GM12878 (cell line): Measurements from ENCODE around the gene FCER2.

Experiments
- YY1 ChIP-seq: IDR thresholded peaks from 2 replicates; pipeline ENCODE4 v1.6.1; 2011; ENCODE audit warnings: low read depth, mild to moderate bottlenecking, low read length
- TF ChIP-seq, protein P1 (sequence below): IDR thresholded peaks from 2 replicates; pipeline ENCODE4 v1.6.1; 2012; ENCODE audit warnings: low read depth, low read length, improper control_type of control experiment
- TF ChIP-seq, protein P2 (sequence below), 3 experiments: IDR thresholded peaks in 2 of 3; conservative IDR thresholded peaks in 1 of 3; 2 replicates each; pipeline ENCODE4 v1.5.1; 2011; ENCODE audit warnings: low read depth in 3 of 3, low read length in 3 of 3, mild to moderate bottlenecking in 3 of 3, control low read depth in 2 of 3, moderate library complexity in 2 of 3, inconsistent platforms in 1 of 3, mixed read lengths in 1 of 3; ENCODE audit not compliant: control insufficient read depth in 2 of 3, insufficient read depth in 1 of 3; ENCODE audit errors: extremely low read depth in 1 of 3

- TF ChIP-seq, protein P1, sequence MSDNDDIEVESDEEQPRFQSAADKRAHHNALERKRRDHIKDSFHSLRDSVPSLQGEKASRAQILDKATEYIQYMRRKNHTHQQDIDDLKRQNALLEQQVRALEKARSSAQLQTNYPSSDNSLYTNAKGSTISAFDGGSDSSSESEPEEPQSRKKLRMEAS, result no peak
- TF ChIP-seq, protein P2, sequence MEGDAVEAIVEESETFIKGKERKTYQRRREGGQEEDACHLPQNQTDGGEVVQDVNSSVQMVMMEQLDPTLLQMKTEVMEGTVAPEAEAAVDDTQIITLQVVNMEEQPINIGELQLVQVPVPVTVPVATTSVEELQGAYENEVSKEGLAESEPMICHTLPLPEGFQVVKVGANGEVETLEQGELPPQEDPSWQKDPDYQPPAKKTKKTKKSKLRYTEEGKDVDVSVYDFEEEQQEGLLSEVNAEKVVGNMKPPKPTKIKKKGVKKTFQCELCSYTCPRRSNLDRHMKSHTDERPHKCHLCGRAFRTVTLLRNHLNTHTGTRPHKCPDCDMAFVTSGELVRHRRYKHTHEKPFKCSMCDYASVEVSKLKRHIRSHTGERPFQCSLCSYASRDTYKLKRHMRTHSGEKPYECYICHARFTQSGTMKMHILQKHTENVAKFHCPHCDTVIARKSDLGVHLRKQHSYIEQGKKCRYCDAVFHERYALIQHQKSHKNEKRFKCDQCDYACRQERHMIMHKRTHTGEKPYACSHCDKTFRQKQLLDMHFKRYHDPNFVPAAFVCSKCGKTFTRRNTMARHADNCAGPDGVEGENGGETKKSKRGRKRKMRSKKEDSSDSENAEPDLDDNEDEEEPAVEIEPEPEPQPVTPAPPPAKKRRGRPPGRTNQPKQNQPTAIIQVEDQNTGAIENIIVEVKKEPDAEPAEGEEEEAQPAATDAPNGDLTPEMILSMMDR (IDR thresholded peaks at IDR 0.05 in 2 of 3, conservative IDR thresholded peaks at IDR 0.05 in 1 of 3; ENCODE audit: control insufficient read depth in 2 of 3, extremely low read depth in 1 of 3, insufficient read depth in 1 of 3, low read depth in 3 of 3, low read length in 3 of 3), result no peak
- TF ChIP-seq YY1, result no peak
Observed at GRCh38 chr19:7704280-7705060, 2.5 kb upstream of the FCER2 start.
